ENCODE measurements around the gene MAP4. TPM values are rescaled to one million over a fixed set of nuclear protein-coding genes. Genes with fewer than 3 reads are reported as not detected.
A peak's percentile ranks its signal among the peaks of the same experiment; 100 is the strongest.

MAP4 gene
- total RNA-seq, 2 donors from 2014 or later: 80.6 to 89.7 TPM

DNA sequence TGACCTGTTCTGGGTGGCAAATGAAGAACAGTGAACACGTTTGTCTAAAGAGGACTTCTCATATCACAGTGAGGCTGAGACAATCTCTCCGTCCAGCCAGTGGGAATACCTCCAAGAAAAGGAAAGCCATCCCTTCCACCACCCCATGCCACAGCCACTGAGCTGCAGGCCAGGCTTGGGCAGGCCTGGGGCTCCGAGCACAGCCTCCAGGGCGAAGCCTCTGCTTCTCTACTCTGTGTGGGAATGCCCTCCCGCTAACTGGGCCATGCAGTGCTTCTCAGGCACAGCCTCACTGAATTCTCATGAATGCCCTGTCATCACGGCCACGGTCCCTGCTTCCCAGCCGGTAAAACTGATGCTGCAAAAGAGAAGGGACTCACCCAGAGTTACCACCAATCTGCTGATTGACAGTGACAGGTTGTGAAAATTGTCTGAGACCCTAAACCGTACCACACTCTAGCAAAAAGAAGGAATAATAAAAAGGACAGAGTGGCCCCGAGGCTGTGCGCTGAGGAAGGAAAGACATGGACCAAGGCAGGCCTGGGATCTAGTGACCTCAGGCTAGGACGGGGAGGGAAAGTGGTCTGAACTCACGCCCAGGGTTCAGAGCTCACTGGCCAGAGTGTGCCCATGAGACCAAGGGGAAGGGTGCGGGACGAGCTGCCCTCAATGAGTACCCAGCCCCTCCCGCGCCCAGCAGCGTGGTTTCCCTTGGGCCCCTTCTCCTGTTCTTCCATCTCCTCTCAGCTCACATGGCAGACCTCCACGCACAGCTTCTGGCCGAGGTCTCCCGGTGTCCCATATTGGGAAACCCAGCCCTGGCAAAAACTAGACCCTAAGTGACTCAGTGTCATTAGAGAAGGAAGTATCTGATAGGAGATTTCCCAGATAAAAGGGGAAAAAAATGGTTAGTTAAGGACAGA lies 160.5 kb downstream of the MAP4 start:
- DNase-seq (no peak), ATAC-seq (no peak)
- Mint-ChIP-seq H3K4me1 (peaks cover 2% of the 10 kb centered on the region), H3K36me3 (ENCODE audit: low read depth) (peaks cover 3% of the 10 kb centered on the region), H3K4me3 (no peak overlapping the region), H3K27ac (peak overlapping the region; percentile 24), H3K27me3 (no peaks in the 10 kb centered on the region)
- H3K9me3 ChIP-seq (ENCODE audit: control insufficient read depth, low read length, poor library complexity, severe bottlenecking): no peaks in the 10 kb centered on the region

DNA sequence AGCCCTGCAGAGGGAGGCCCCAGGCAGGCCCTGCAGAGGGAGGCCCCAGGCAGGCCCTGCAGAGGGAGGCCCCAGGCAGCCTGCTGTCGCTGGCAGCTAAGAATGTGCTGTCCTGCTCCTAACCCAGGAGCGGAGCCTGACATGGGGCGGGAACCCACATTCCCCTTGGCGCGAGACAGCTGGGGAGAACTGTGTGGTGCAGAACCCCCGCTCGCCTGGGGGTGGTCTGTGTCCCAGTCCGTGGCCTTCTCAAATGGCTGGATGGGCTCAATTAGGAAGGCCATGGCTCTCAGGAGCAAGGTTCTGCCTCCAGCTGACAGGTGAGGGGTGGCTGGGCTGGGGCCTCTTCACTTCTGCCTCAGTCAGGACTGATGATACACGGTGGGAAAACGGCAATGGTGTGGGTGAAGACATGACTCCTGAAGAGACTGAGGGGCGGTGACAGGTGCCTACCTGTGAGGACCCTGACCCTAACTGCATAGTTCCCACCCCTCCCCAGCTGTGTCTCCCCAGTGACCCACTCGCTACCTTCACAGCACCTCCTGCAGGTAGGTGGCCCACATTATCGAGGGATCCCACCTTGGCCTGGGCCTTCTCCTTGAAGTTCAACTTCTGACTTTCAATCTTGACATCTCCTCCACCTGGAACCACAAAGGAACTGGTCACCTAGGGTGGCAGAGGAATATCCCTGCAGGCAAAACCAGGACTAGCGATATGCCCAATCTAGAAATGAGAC lies 161.3 kb downstream of the MAP4 start:
- Mint-ChIP-seq H3K27ac (peak overlapping the region; percentile 61), H3K4me3 (no peak overlapping the region), H3K36me3 (ENCODE audit: low read depth) (peaks cover 3% of the 10 kb centered on the region), H3K4me1 (peaks cover 5% of the 10 kb centered on the region), H3K27me3 (no peaks in the 10 kb centered on the region)
- ATAC-seq (no peak), DNase-seq (no peak)
- no peaks in the 10 kb centered on the region for H3K9me3 ChIP-seq (ENCODE audit: control insufficient read depth, low read length, poor library complexity, severe bottlenecking)

DNA sequence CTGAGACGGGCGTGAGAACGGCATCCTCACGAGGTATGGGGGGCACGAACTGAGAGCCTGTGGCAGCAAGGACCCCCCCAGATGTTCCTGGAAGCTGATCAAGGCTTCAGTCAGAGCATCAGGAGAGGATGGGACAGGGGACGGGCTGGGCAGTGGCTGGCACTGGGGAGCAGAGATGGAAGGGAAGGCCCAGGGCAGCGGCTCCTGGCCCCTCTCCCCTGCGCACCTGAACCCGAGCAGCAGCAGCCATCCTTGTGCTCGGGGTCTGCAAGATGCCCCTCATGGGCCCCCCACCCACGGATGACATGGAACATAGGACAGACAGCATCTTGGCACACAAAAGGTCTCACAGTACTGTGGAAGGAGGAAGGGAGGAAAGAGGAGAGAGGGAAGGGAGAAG lies 161.9 kb downstream of the MAP4 start:
- H3K27ac Mint-ChIP-seq: peak overlapping the region; percentile 61
- ATAC-seq (no peak), DNase-seq (no peak)
- H3K36me3 Mint-ChIP-seq (ENCODE audit: low read depth): no peaks in the 10 kb centered on the region
- H3K4me3 Mint-ChIP-seq: no peak overlapping the region
- no peaks in the 10 kb centered on the region for H3K27me3 Mint-ChIP-seq
- peaks cover 3% of the 10 kb centered on the region for H3K4me1 Mint-ChIP-seq
- no peaks in the 10 kb centered on the region for H3K9me3 ChIP-seq (ENCODE audit: control insufficient read depth, low read length, poor library complexity, severe bottlenecking)

DNA sequence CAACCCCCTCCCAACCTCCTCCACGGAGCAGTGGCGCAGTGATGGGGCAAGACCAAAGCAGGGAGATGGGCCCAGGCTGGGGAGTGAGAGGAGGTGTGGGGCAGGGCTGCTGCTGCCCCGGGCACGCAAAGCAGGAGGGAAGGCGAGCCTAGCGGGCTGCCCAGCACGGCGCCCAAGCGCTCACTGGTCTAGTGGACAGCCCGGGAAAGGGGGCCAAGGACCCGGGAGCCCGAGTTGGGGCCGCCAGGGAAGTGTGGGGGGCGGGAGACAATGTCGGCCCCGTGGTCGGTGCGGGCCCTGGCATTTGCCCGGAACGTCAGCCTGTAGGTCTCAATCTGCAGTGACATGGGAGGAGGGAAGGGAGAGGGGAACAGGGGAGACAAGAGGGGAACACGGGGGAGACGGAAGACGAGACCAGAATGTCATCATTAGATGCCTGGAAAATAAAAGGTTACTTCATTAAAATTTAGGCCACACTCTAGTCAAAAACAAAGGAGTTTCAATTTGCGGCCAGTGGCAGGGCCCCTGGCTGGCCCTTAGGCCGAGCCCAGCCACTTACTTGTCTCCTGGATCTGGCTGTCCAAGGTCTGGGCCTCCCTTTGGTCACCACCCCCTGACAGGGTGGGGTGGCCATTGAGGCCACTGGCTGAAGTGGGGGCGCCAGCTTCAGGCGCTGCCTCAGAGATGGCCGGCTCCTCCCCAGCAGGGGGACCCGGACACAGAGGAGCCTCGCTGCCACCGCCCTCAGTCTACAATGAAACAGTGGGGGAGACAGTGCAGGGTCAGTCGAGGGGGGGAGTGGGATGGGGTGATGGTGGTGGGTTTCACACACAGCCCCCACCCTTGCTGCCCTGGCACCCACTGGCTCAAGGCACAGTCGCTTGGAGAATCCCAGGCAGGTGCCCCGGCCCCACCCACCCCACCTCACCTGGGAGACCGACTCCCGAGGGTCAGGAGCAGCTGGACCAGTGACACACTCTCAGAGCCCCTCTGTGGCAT lies 163.3 kb downstream of the MAP4 start:
- H3K27me3 Mint-ChIP-seq: no peaks in the 10 kb centered on the region
- no peak overlapping the region for H3K27ac Mint-ChIP-seq
- DNase-seq (no peak), ATAC-seq (no peak)
- H3K9me3 ChIP-seq (ENCODE audit: control insufficient read depth, low read length, poor library complexity, severe bottlenecking): no peaks in the 10 kb centered on the region
- no peak overlapping the region for H3K4me3 Mint-ChIP-seq
- H3K4me1 Mint-ChIP-seq: peaks cover 3% of the 10 kb centered on the region
- H3K36me3 Mint-ChIP-seq (ENCODE audit: low read depth): no peaks in the 10 kb centered on the region

DNA sequence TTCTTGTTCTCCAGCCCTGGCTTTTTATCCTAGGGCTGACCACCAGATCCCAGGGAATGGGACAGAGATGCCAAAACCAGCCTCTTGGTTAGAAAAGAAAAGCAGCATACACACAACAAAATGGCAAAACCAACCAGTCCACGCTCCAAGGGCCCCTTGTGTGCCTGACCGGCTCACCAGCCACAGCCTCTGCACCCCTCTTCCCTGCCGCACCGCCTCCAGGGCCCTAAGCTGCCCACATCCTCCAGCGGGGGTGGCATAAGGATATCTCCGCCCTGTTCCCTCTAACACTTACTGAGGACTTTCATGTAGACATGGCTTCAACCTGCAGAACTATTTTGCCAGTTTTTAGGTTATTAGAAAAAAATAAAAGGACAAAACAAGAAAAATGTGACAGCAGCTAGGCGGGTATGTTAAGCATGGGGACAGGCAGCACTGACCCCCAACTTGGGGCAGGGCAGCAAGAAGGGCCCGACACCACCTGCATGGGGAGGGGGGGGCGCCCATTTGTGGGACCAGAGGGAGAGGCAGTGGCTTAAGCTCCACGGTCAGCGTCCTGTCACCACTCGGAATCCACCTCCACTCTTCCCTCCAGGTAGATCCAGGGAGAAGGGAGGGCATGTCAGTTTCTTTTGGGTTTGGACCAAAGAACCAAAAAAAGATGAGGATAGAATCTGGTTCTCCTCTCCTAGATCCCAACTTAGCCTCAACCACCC lies 164.2 kb downstream of the MAP4 start:
- peaks cover 3% of the 10 kb centered on the region for H3K4me1 Mint-ChIP-seq
- no peaks in the 10 kb centered on the region for H3K9me3 ChIP-seq (ENCODE audit: control insufficient read depth, low read length, poor library complexity, severe bottlenecking)
- ATAC-seq (no peak), DNase-seq (no peak)
- no peaks in the 10 kb centered on the region for H3K27me3 Mint-ChIP-seq
- H3K27ac Mint-ChIP-seq: peak overlapping the region; percentile 91
- no peaks in the 10 kb centered on the region for H3K36me3 Mint-ChIP-seq (ENCODE audit: low read depth)
- H3K4me3 Mint-ChIP-seq: no peak overlapping the region

DNA sequence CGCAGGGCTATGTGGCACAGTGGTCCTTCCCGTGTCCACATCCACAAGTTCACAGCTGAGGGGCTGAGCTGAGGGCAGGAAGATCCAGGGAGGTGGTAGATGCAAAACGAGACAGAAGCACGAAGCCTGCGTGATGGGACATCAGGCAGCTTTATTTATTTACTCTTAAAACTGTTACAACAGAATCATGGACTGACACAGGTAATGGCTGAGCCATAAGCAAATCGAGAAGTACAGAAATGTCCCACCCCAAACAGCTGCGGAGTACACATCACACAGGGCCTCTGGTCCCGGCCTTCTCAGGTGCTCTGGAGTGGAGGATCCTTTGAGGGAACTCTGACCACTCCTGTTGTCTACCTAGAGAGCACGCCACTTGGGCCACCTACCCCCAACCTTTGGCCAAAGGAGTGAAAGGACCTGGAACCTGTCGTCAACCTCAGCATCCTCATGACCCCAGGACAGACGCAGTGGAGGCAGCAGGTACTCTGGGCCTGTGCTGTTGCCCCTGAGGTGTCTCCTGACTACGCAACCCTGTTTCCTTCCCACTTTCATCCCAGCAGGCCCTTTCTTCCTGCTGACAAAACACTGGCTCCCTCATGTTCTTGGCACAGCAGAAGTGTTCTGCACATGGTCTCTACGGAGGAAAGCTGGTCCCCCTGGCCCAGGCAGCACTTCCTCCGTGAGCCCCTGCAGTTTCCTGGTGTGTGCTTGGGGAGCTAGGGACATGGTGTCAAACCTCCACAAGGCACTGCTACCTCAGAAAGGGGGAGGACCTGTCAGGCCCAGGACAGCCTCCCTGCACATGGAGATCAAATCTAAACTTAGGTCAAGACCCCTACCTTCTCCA lies 165.4 kb downstream of the MAP4 start:
- Mint-ChIP-seq H3K4me3 (peak overlapping the region; percentile 43), H3K27ac (peak overlapping the region; percentile 91), H3K4me1 (peaks cover 3% of the 10 kb centered on the region), H3K27me3 (no peaks in the 10 kb centered on the region), H3K36me3 (ENCODE audit: low read depth) (no peaks in the 10 kb centered on the region)
- ATAC-seq: no peak
- DNase-seq: no peak
- H3K9me3 ChIP-seq (ENCODE audit: control insufficient read depth, low read length, poor library complexity, severe bottlenecking): no peaks in the 10 kb centered on the region

DNA sequence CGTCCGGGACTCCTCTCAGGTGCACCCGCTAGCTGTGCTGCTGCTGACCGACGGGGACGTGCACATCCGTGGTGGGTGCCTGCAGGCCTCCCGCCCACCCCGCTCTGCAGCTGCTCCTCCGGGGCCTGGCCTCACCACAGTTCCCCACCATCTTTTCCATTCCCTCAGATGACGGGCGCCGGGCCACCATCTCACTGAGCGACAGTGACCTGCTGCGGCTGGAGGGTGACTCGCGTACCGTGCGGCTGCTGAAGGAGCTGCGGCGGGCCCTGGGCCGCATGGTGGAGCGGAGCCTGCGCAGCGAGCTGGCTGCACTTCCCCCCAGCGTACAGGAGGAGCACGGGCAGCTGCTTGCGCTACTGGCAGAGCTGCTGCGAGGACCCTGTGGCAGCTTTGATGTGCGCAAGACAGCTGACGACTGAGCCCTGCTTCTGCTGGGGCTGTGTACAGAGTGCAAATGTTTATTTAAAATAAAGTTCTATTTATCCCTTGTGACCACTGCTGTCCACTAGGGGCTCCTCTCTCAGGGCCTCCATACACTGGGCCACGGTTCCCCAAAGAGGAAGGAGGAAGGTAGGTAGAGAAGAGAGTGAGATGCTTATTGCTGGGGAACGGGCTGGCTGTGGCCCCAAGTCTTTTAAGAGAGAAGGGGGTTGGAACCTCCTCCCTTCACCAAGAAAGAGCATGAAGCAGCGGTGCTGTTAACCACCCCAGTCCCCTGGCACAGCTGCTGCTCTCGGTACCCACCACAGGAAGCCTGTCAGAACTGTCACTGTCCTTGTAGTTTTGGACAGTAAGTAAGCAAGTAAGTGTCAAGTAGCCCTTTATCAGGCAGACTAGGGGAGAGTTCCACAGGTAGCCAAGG lies 166.3 kb downstream of the MAP4 start:
- DNase-seq (no peak), ATAC-seq (no peak)
- H3K9me3 ChIP-seq (ENCODE audit: control insufficient read depth, low read length, poor library complexity, severe bottlenecking): no peaks in the 10 kb centered on the region
- H3K36me3 Mint-ChIP-seq (ENCODE audit: low read depth): no peaks in the 10 kb centered on the region
- no peaks in the 10 kb centered on the region for H3K27me3 Mint-ChIP-seq
- H3K4me3 Mint-ChIP-seq: peak overlapping the region; percentile 43
- H3K27ac Mint-ChIP-seq: peak overlapping the region; percentile 91
- peaks cover 3% of the 10 kb centered on the region for H3K4me1 Mint-ChIP-seq

DNA sequence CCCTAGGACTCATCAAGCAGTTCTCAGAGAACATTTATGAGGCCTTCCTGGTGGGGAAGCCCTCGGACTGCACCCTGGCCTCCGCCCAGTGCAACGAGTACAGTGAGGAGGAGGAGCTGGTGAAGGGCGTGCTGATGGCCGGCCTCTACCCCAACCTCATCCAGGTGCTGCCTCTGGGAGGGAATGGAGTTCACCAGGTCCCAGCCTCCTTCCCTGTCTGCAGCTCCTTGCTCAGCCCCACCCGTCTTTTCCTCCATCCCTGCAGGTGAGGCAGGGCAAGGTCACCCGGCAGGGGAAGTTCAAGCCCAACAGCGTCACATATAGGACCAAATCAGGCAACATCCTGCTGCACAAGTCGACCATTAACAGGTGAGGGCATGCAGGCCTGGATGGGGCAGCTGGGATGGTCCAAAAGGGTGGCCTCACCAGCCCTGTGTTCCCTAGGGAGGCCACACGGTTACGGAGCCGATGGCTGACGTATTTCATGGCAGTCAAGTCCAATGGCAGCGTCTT lies 167.0 kb downstream of the MAP4 start:
- Mint-ChIP-seq H3K27me3 (no peaks in the 10 kb centered on the region), H3K4me1 (peaks cover 6% of the 10 kb centered on the region), H3K27ac (peak overlapping the region; percentile 72), H3K36me3 (ENCODE audit: low read depth) (peaks cover 2% of the 10 kb centered on the region), H3K4me3 (no peak overlapping the region)
- H3K9me3 ChIP-seq (ENCODE audit: control insufficient read depth, low read length, poor library complexity, severe bottlenecking): no peaks in the 10 kb centered on the region
- DNase-seq (no peak), ATAC-seq (no peak)

DNA sequence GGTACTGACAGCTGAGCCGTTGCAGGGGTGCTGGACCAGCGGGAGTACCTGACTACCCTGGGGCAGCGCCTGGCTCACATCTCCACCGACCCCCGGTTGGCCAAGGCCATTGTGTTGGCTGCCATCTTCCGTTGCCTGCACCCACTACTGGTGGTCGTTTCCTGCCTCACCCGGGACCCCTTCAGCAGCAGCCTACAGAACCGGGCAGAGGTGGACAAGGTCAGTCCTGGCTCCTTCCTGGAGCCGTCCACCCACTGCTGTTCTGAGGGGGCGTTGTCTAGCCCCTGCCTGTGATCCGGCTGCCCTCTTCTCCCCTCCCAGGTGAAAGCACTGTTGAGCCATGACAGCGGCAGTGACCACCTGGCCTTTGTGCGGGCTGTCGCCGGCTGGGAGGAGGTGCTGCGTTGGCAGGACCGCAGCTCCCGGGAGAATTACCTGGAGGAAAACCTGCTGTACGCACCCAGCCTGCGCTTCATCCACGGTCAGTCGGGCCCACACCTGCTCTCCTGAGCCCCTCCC lies 167.6 kb downstream of the MAP4 start:
- Mint-ChIP-seq H3K27ac (peak overlapping the region; percentile 72), H3K4me3 (no peak overlapping the region), H3K36me3 (ENCODE audit: low read depth) (peaks cover 7% of the 10 kb centered on the region), H3K4me1 (peaks cover 11% of the 10 kb centered on the region), H3K27me3 (no peaks in the 10 kb centered on the region)
- H3K9me3 ChIP-seq (ENCODE audit: control insufficient read depth, low read length, poor library complexity, severe bottlenecking): no peaks in the 10 kb centered on the region
- ATAC-seq (no peak), DNase-seq (no peak)

DNA sequence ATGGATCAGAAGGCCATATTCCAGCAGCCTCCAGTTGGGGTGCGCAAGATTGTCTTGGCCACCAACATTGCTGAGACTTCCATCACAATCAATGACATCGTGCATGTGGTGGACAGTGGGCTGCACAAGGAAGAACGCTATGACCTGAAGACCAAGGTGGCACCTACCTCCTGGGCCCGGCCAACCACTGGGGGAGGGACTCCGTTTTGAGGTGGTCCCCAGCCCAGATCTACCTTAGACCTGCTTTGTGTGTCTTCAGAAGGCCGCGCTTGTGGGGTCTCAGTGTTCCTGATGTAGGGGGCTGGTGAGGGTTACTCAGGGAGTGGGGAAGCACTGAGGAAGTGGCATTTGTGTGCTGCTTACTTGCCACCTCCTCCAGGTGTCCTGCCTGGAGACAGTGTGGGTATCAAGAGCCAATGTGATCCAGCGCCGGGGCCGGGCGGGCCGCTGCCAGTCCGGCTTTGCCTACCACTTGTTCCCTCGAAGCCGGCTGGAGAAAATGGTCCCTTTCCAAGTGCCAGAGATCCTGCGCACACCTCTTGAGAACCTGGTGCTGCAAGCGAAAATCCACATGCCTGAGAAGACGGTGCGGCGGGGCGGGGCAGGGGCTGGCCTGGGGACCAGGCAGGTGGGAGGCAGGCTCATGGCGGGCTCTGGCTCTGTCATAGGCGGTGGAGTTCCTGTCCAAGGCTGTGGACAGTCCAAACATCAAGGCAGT lies 168.3 kb downstream of the MAP4 start:
- Mint-ChIP-seq H3K4me1 (peaks cover 11% of the 10 kb centered on the region), H3K4me3 (no peak overlapping the region), H3K27me3 (no peaks in the 10 kb centered on the region), H3K36me3 (ENCODE audit: low read depth) (peaks cover 7% of the 10 kb centered on the region), H3K27ac (no peak overlapping the region)
- ATAC-seq: no peak
- no peak for DNase-seq
- no peaks in the 10 kb centered on the region for H3K9me3 ChIP-seq (ENCODE audit: control insufficient read depth, low read length, poor library complexity, severe bottlenecking)
